HCT116 (cell line): ENCODE measurements around the gene CHCHD3. TPM values are rescaled to one million over a fixed set of nuclear protein-coding genes. Genes with fewer than 3 reads are reported as not detected.

Source experiments
- ATAC-seq: fragments of 200-7000 bp; cut with Tn5 transposase; 2 replicates; pipeline ENCODE4 v1.9.1; 2020; ENCODE audit warnings: mild to moderate bottlenecking, moderate library complexity
- BruUV-seq: library from RNA; stranded (reverse); fragments of 400-500 nt; replicated peaks from 2 replicates; lab custom pipeline; 2021; lab: Mats Ljungman, UMichigan
- CTCF ChIA-PET: fragments of 300-600 bp; sonication (Branson Sonifier 250); formaldehyde crosslinking; loops from one replicate; lab custom pipeline; 2021; ENCODE audit warnings: antibody characterized with exemption; lab: Charles Lee
- POLR2A ChIA-PET: fragments of 300-600, 350-600 bp; sonication (Branson Sonifier 250); formaldehyde crosslinking; loops from one replicate; lab custom pipeline; 2021; ENCODE audit warnings: antibody characterized with exemption; lab: Charles Lee
- RAD21 ChIA-PET, 2 experiments: fragments of 300-600 bp; sonication (Branson Sonifier 250); formaldehyde crosslinking; loops; one replicate each; lab custom pipeline; 2023; ENCODE audit warnings: low total read pairs in 2 of 2; ENCODE audit not compliant: uncharacterized antibody in 2 of 2, unreplicated experiment in 2 of 2, low non-redundant PET in 1 of 2; lab: Charles Lee
- DNase-seq: peaks from one replicate; pipeline ENCODE4 v3.0.0-alpha.2; 2010; ENCODE audit warnings: low read depth, low spot score
- H2AFZ ChIP-seq: fragments of 200-600 bp; shearing (Covaris generic), sonication (generic); 2 replicates; pipeline ENCODE4 v1.6.1; 2017; ENCODE audit warnings: low read depth, mixed run types, mixed read lengths, antibody characterized with exemption, low read length; ENCODE audit not compliant: poor library complexity, severe bottlenecking
- H3K27ac ChIP-seq: 2 replicates; pipeline ENCODE4 v1.5.1; 2012; ENCODE audit warnings: low read depth, low read length
- H3K27me3 ChIP-seq: fragments of 200-600 bp; sonication (generic); 2 replicates; pipeline ENCODE4 v1.6.1; 2016; ENCODE audit warnings: mixed run types, low read length, mixed read lengths; ENCODE audit not compliant: insufficient read depth
- H3K36me3 ChIP-seq, 2 experiments: fragments of 200-500 bp in 1 of 2; fragments of 200-600 bp in 1 of 2; sonication (Bioruptor generic) in 1 of 2; sonication (generic) in 1 of 2; 2 replicates each; pipeline versions ENCODE4 v1.5.1 to v1.6.1; 2014 to 2016; ENCODE audit warnings: low read length in 2 of 2, inconsistent platforms in 1 of 2, mixed read lengths in 1 of 2, mixed run types in 1 of 2; ENCODE audit not compliant: insufficient read depth in 2 of 2, control insufficient read depth in 1 of 2
- H3K4me1 ChIP-seq, 2 experiments: fragments of 200-600 bp in 1 of 2; sonication (generic) in 1 of 2; 2 replicates each; pipeline versions ENCODE4 v1.5.1 to v1.6.1; 2012 to 2017; ENCODE audit warnings: low read length in 2 of 2, inconsistent platforms in 1 of 2, mild to moderate bottlenecking in 1 of 2, mixed read lengths in 1 of 2, mixed run types in 1 of 2, moderate library complexity in 1 of 2; ENCODE audit not compliant: insufficient read depth in 2 of 2, control insufficient read depth in 1 of 2
- H3K4me2 ChIP-seq: fragments of 200-600 bp; sonication (generic); 2 replicates; pipeline ENCODE4 v1.6.1; 2017; ENCODE audit warnings: mixed run types, low read length, mixed read lengths
- H3K4me3 ChIP-seq, 2 experiments: fragments of 200-600 bp in 1 of 2; sonication (generic) in 1 of 2; replicated peaks in 1 of 2; 2 replicates each; pipeline ENCODE4 v1.5.1; 2011 to 2016; ENCODE audit warnings: low read length in 2 of 2, control low read depth in 1 of 2, low read depth in 1 of 2, mild to moderate bottlenecking in 1 of 2, mixed read lengths in 1 of 2, mixed run types in 1 of 2
- H3K79me2 ChIP-seq: fragments of 200-600 bp; sonication (generic); 2 replicates; pipeline ENCODE4 v1.6.1; 2017; ENCODE audit warnings: mild to moderate bottlenecking, mixed run types, low read length, moderate library complexity, mixed read lengths; ENCODE audit not compliant: insufficient read depth
- H3K9ac ChIP-seq: fragments of 200-600 bp; sonication (generic); 2 replicates; pipeline ENCODE4 v1.6.1; 2016; ENCODE audit warnings: low read length, mixed read lengths
- H3K9me2 ChIP-seq: fragments of 200-600 bp; sonication (generic), shearing (Covaris generic); 2 replicates; pipeline ENCODE4 v1.6.1; 2017; ENCODE audit warnings: mixed run types, mild to moderate bottlenecking, moderate library complexity; ENCODE audit not compliant: insufficient read depth
- H3K9me3 ChIP-seq, 2 experiments: fragments of 200-500 bp in 1 of 2; fragments of 200-600 bp in 1 of 2; sonication (Bioruptor generic) in 1 of 2; sonication (generic) in 1 of 2; 2 replicates each; pipeline ENCODE4 v1.6.1; 2014 to 2017; ENCODE audit warnings: low read length in 2 of 2, mixed read lengths in 2 of 2, inconsistent platforms in 1 of 2, low read depth in 1 of 2, mild to moderate bottlenecking in 1 of 2, mixed run types in 1 of 2, moderate library complexity in 1 of 2; ENCODE audit not compliant: control insufficient read depth in 1 of 2, insufficient read depth in 1 of 2
- H4K20me1 ChIP-seq: fragments of 200-600 bp; sonication (generic), shearing (Covaris generic); 2 replicates; pipeline ENCODE4 v1.6.1; 2017; ENCODE audit warnings: mixed run types, mild to moderate bottlenecking, moderate library complexity; ENCODE audit not compliant: insufficient read depth
- CEBPB ChIP-seq: IDR thresholded peaks from 2 replicates; pipeline ENCODE4 v1.6.1; 2012; ENCODE audit warnings: low read depth
- CTCF ChIP-seq, 3 experiments: fragments of 200-600 bp in 1 of 3; sonication (generic) in 1 of 3; IDR thresholded peaks in 2 of 3; conservative IDR thresholded peaks in 1 of 3; 2 replicates each; pipeline ENCODE4 v1.5.1; 2012 to 2017; ENCODE audit warnings: low read depth in 2 of 3, low read length in 2 of 3, antibody characterized with exemption in 1 of 3, borderline replicate concordance in 1 of 3, control low read depth in 1 of 3, mild to moderate bottlenecking in 1 of 3, mixed read lengths in 1 of 3, mixed run types in 1 of 3, moderate library complexity in 1 of 3; ENCODE audit not compliant: insufficient read depth in 1 of 3
- EGR1 ChIP-seq: IDR thresholded peaks from 2 replicates; pipeline ENCODE4 v1.6.1; 2012; ENCODE audit warnings: low read depth
- EZH2 ChIP-seq: fragments of 200-600 bp; sonication (generic); IDR thresholded peaks from 2 replicates; pipeline ENCODE4 v1.6.1; 2017; ENCODE audit warnings: antibody characterized with exemption, mixed run types
- EZH2phosphoT487 ChIP-seq: fragments of 200-600 bp; IDR thresholded peaks from 2 replicates; pipeline ENCODE4 v1.6.1; 2018; ENCODE audit warnings: antibody characterized with exemption, borderline replicate concordance
- JUND ChIP-seq: IDR thresholded peaks from 2 replicates; pipeline ENCODE4 v1.6.1; 2012
- POLR2A ChIP-seq: IDR thresholded peaks from 2 replicates; pipeline ENCODE4 v1.7.0; 2011; ENCODE audit warnings: borderline replicate concordance; ENCODE audit not compliant: insufficient read depth, insufficient read length; ENCODE audit errors: extremely low read depth
- POLR2AphosphoS5 ChIP-seq: IDR thresholded peaks from 2 replicates; pipeline ENCODE4 v1.6.1; 2011; ENCODE audit warnings: mild to moderate bottlenecking, low read depth, low read length, moderate library complexity
- RAD21 ChIP-seq: IDR thresholded peaks from 2 replicates; pipeline ENCODE4 v1.6.1; 2012; ENCODE audit warnings: low read depth, mild to moderate bottlenecking
- SIN3A ChIP-seq: IDR thresholded peaks from 2 replicates; pipeline ENCODE4 v1.6.1; 2012; ENCODE audit warnings: low read depth
- SP1 ChIP-seq: IDR thresholded peaks from 2 replicates; pipeline ENCODE4 v1.6.1; 2012; ENCODE audit warnings: low read depth
- SRF ChIP-seq: IDR thresholded peaks from 2 replicates; pipeline ENCODE4 v1.6.1; 2012; ENCODE audit warnings: low read depth
- TCF7L2 ChIP-seq: IDR thresholded peaks from 2 replicates; pipeline ENCODE4 v1.7.0; 2011; ENCODE audit warnings: borderline replicate concordance, inconsistent platforms; ENCODE audit not compliant: insufficient read depth, insufficient read length; ENCODE audit errors: extremely low read depth
- YY1 ChIP-seq: IDR thresholded peaks from 2 replicates; pipeline ENCODE4 v1.6.1; 2011; ENCODE audit warnings: low read length, low read depth, moderate library complexity, mild to moderate bottlenecking; ENCODE audit not compliant: insufficient replicate concordance; ENCODE audit errors: extremely low read depth
- ZBTB33 ChIP-seq: IDR thresholded peaks from 2 replicates; pipeline ENCODE4 v1.6.1; 2011; ENCODE audit warnings: mild to moderate bottlenecking, low read length, moderate library complexity; ENCODE audit not compliant: insufficient replicate concordance; ENCODE audit errors: extremely low read depth
- intact Hi-C: fragments of 100-400 bp; cut with micrococcal nuclease; formaldehyde crosslinking; loops from 2 replicates; pipeline ENCODE4 v1.10.0; 2022
- total RNA-seq: library from RNA; stranded (reverse); gene quantifications from one replicate; pipeline ENCODE4 v1.2.1, GENCODE V29; 2021; ENCODE audit not compliant: unreplicated experiment

Gene CHCHD3
- total RNA-seq, 1 experiment from 2014 or later = 73.5 TPM

DNA sequence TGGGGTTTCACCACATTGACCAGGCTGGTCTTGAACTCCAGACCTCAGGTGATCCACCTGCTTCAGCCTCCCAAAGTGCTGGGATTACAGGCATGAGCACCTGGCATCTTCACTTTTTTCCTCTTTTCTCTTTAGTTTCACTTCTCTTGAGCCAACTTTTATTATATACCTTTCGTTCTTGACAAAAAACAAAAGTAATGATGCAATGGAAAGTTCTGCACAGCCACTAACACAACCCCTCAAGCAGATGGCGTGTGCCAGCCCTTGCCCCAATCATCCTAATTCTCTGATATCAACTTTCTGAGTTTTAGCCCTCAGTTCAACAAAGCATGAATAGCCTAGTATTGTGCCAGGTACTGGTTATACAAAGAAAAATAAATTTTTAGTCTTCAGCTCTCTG, 223.6 kb downstream of the CHCHD3 start:
- intact Hi-C loops = no loop called here
- Histone ChIP-seq H3K27me3 (no peaks in the 10 kb centered on the region), H3K4me1 (no peaks in the 10 kb centered on the region)
- DNase-seq = no peak
- RAD21 ChIA-PET = no interaction called here
- TF ChIP-seq SP1 = no peak
- TF ChIP-seq POLR2A = no peak
- TF ChIP-seq ZBTB33 = no peak
- no peak for TF ChIP-seq CTCF (IDR thresholded peaks at IDR 0.05 in 2 of 3, conservative IDR thresholded peaks at IDR 0.05 in 1 of 3; ENCODE audit: borderline replicate concordance in 1 of 3, insufficient read depth in 1 of 3, low read depth in 2 of 3, low read length in 2 of 3)
- no peak for TF ChIP-seq SIN3A
- no peak for TF ChIP-seq POLR2AphosphoS5
- TF ChIP-seq YY1 = no peak
- no peak for TF ChIP-seq JUND
- no peak for TF ChIP-seq CEBPB
- TF ChIP-seq EZH2 = no peak
- no peak for TF ChIP-seq RAD21
- no peak for TF ChIP-seq SRF
- no peak for TF ChIP-seq TCF7L2
- no peak for TF ChIP-seq EZH2phosphoT487
- no peak for TF ChIP-seq EGR1
- TF ChIP-seq, all 23 proteins: peak for 0
- ATAC-seq = no peak
- Histone ChIP-seq H3K36me3 (no peaks in the 10 kb centered on the region), H3K79me2 (no peaks in the 10 kb centered on the region), H3K9ac (no peak overlapping the region), H4K20me1 (peaks cover 9% of the 10 kb centered on the region; the same call in 1 of the 2 replicates), H3K9me2 (no peaks in the 10 kb centered on the region), H3K27ac (no peak overlapping the region), H3K4me3 (no peak overlapping the region), H3K4me2 (no peak overlapping the region), H2AFZ (no peak overlapping the region), H3K9me3 (no peaks in the 10 kb centered on the region)
- ChIA-PET POLR2A (no interaction called here), CTCF (interaction anchor here (0.6 kb wide), 1 partner anchor 606 kb away, joined by 4 read pairs; no protein-coding TSS in a partner anchor)
- no TSS peak for BruUV-seq
